A549 (cell line): Measurements from ENCODE around the gene SDC1. TPM values are rescaled to one million over a fixed set of nuclear protein-coding genes. Genes with fewer than 3 reads are reported as not detected.
A peak's percentile ranks its signal among the peaks of the same experiment; 100 is the strongest.

Experiments used
- ATAC-seq, 2 experiments: fragments of 200-7000 bp in 1 of 2; fragments of >200 bp in 1 of 2; cut with Nextera tagmentation in 1 of 2; cut with Tn5 transposase in 1 of 2; 3 replicates each; pipeline versions ENCODE4 v1.8.0 to v1.9.1; 2018 to 2020; ENCODE audit warnings: mild to moderate bottlenecking in 1 of 2, moderate library complexity in 1 of 2
- CTCF ChIA-PET: fragments of 300-600 bp; sonication (Branson Sonifier 250); formaldehyde crosslinking; extraction: SDS; loops from one replicate; lab custom pipeline; 2021; ENCODE audit warnings: antibody characterized with exemption, inconsistent platforms; lab: Yijun Ruan, JAX
- POLR2A ChIA-PET: fragments of 350-600 bp; formaldehyde crosslinking; extraction: SDS; loops from one replicate; lab custom pipeline; 2021; ENCODE audit warnings: antibody characterized with exemption, inconsistent platforms; lab: Yijun Ruan, JAX
- DNase-seq, 2 experiments: peaks; one replicate each; pipeline versions ENCODE4 v3.0.0 to v3.0.0-alpha.2; 2011 to 2016; ENCODE audit warnings: low read depth in 1 of 2, low spot score in 1 of 2
- FAIRE-seq: peaks from 2 replicates; lab custom pipeline; 2011; peaks lifted over from hg19 to GRCh38; lab: Jason Lieb, UNC
- H3K27ac ChIP-seq, 2 experiments: fragments of >200 bp; sonication (Bioruptor Twin); formaldehyde crosslinking; 3 replicates each; pipeline ENCODE4 v1.5.1; 2016 to 2017
- H3K4me1 ChIP-seq: fragments of >200 bp; sonication (Bioruptor Twin); formaldehyde crosslinking; 3 replicates; pipeline ENCODE4 v1.6.1; 2016
- H3K4me2 ChIP-seq: fragments of >200 bp; sonication (Bioruptor Twin); formaldehyde crosslinking; 3 replicates; pipeline ENCODE4 v1.6.1; 2016
- H3K4me3 ChIP-seq: fragments of >200 bp; sonication (Bioruptor Twin); formaldehyde crosslinking; 3 replicates; pipeline ENCODE4 v1.5.1; 2016
- H3K9me3 ChIP-seq: fragments of >200 bp; sonication (Bioruptor Twin); formaldehyde crosslinking; 3 replicates; pipeline ENCODE4 v1.6.1; 2016
- CBX8 ChIP-seq: fragments of 200-600 bp; sonication (generic); IDR thresholded peaks from 2 replicates; pipeline ENCODE4 v1.6.1; 2016
- CHD2 ChIP-seq: fragments of 150-350 bp; IDR thresholded peaks from 2 replicates; pipeline ENCODE4 v1.6.1; 2014; ENCODE audit warnings: low read length; ENCODE audit not compliant: partially characterized antibody
- CHD4 ChIP-seq: fragments of 200-600 bp; sonication (generic); IDR thresholded peaks from 2 replicates; pipeline ENCODE4 v1.6.1; 2016; ENCODE audit warnings: antibody characterized with exemption, mild to moderate bottlenecking, borderline replicate concordance
- EP300 ChIP-seq, 2 experiments: fragments of >200 bp; sonication (Bioruptor Twin); formaldehyde crosslinking; IDR thresholded peaks; 2 replicates in 1 of 2; 3 replicates in 1 of 2; pipeline ENCODE4 v1.6.1; 2016 to 2017
- ESRRA ChIP-seq: fragments of 150-350 bp; IDR thresholded peaks from 2 replicates; pipeline ENCODE4 v1.6.1; 2014; ENCODE audit warnings: mild to moderate bottlenecking, low read length, borderline replicate concordance
- FOXS1 ChIP-seq: fragments of 250-450 bp; sonication (Bioruptor Pico); IDR thresholded peaks from 2 replicates; pipeline ENCODE4 v1.5.0; 2020; ENCODE audit warnings: mild to moderate bottlenecking, moderate library complexity
- GATA3 ChIP-seq: IDR thresholded peaks from 2 replicates; pipeline ENCODE4 v1.6.1; 2012; ENCODE audit warnings: borderline replicate concordance
- HEYL ChIP-seq: fragments of 250-450 bp; sonication (Bioruptor Pico); IDR thresholded peaks from 2 replicates; pipeline ENCODE4 v1.8.0; 2021; ENCODE audit warnings: mild to moderate bottlenecking, moderate library complexity
- JUN ChIP-seq, 2 experiments: fragments of >200 bp; sonication (Bioruptor Twin); formaldehyde crosslinking; IDR thresholded peaks; 2 replicates in 1 of 2; 3 replicates in 1 of 2; pipeline ENCODE4 v1.6.1; 2016 to 2017
- JUNB ChIP-seq: fragments of >200 bp; sonication (Bioruptor Twin); formaldehyde crosslinking; IDR thresholded peaks from 2 replicates; pipeline ENCODE4 v1.6.1; 2016
- KDM5A ChIP-seq: fragments of 200-600 bp; sonication (generic); IDR thresholded peaks from 2 replicates; pipeline ENCODE4 v1.6.1; 2016; ENCODE audit warnings: antibody characterized with exemption, mild to moderate bottlenecking
- MAFK ChIP-seq: fragments of 450-650 bp; IDR thresholded peaks from 2 replicates; pipeline ENCODE4 v1.6.1; 2014; ENCODE audit not compliant: partially characterized antibody
- NFE2L2 ChIP-seq: fragments of 150-350 bp; conservative IDR thresholded peaks from 2 replicates; pipeline ENCODE4 v1.6.1; 2014; ENCODE audit warnings: low read length
- NR3C1 ChIP-seq: fragments of >200 bp; sonication (Bioruptor Twin); formaldehyde crosslinking; IDR thresholded peaks from 3 replicates; pipeline ENCODE4 v1.6.1; 2017
- PBX3 ChIP-seq: IDR thresholded peaks from 2 replicates; pipeline ENCODE4 v1.6.1; 2012
- PHF8 ChIP-seq: fragments of 200-600 bp; sonication (generic); IDR thresholded peaks from 2 replicates; pipeline ENCODE4 v1.6.1; 2016; ENCODE audit warnings: low read depth, mild to moderate bottlenecking, antibody characterized with exemption, moderate library complexity, borderline replicate concordance
- POLR2A ChIP-seq: IDR thresholded peaks from 2 replicates; pipeline ENCODE4 v1.6.1; 2012; ENCODE audit warnings: mild to moderate bottlenecking, low read length
- RARB ChIP-seq: fragments of 250-450 bp; sonication (Bioruptor Pico); IDR thresholded peaks from 2 replicates; pipeline ENCODE4 v1.8.0; 2021; ENCODE audit warnings: mild to moderate bottlenecking, moderate library complexity
- RFX5 ChIP-seq: fragments of 450-650 bp; IDR thresholded peaks from 2 replicates; pipeline ENCODE4 v1.7.1; 2014; ENCODE audit warnings: antibody characterized with exemption, mild to moderate bottlenecking, moderate library complexity
- SMC3 ChIP-seq: fragments of >200 bp; sonication (Bioruptor Twin); formaldehyde crosslinking; IDR thresholded peaks from 3 replicates; pipeline ENCODE4 v1.6.1; 2018; ENCODE audit warnings: inconsistent platforms
- TP53 ChIP-seq: fragments of 250-450 bp; sonication (Bioruptor Pico); IDR thresholded peaks from 2 replicates; pipeline ENCODE4 v1.5.0; 2021; ENCODE audit warnings: mild to moderate bottlenecking, moderate library complexity
- ZC3H11A ChIP-seq: fragments of 450-650 bp; IDR thresholded peaks from 2 replicates; pipeline ENCODE4 v1.6.1; 2014; ENCODE audit warnings: antibody characterized with exemption, mild to moderate bottlenecking
- ZSCAN20 ChIP-seq: fragments of 250-450 bp; sonication (Bioruptor Pico); IDR thresholded peaks from 2 replicates; pipeline ENCODE4 v1.8.0; 2022; ENCODE audit warnings: mild to moderate bottlenecking, moderate library complexity
- WGBS: methylation state at CpG from one replicate; pipeline ENCODE4 v1.1.6; 2017; ENCODE audit errors: missing lambda C conversion rate; 5-methylcytosine and 5-hydroxymethylcytosine counted together
- polyA plus RNA-seq, 4 experiments: library from polyadenylated mRNA; depleted of rRNA in 3 of 4; stranded (reverse); fragments of >200 nt; fragmentation: RNase III in 1 of 4; extraction: RNeasy Plus Mini Kit Qiagen cat#74134 plus additional on column Dnase treatment in 1 of 4; gene quantifications; 2 replicates in 3 of 4; 3 replicates in 1 of 4; pipeline ENCODE4 v1.2.3, GENCODE V29; 2011 to 2017
- TF ChIP-seq, protein P1 (sequence below): IDR thresholded peaks from 2 replicates; pipeline ENCODE4 v1.6.1; 2012
- TF ChIP-seq, protein P2 (sequence below): fragments of 150-350 bp; IDR thresholded peaks from 2 replicates; pipeline ENCODE4 v1.6.1; 2014; ENCODE audit warnings: low read depth, mild to moderate bottlenecking, low read length

SDC1 gene
- polyA plus RNA-seq, 2 of the 4 experiments (the other 2 are of a cell fraction), result 116 to 171 TPM

GRCh38 chr2:20264629-20265028 lies 39.7 kb upstream of the SDC1 start:
- ChIA-PET CTCF (interaction anchor here (1.1 to 1.4 kb wide), 3 partner anchors 17 to 62 kb away, joined by 3 to 6 read pairs (median 4); no protein-coding TSS in a partner anchor), POLR2A (no interaction called here)

DNA sequence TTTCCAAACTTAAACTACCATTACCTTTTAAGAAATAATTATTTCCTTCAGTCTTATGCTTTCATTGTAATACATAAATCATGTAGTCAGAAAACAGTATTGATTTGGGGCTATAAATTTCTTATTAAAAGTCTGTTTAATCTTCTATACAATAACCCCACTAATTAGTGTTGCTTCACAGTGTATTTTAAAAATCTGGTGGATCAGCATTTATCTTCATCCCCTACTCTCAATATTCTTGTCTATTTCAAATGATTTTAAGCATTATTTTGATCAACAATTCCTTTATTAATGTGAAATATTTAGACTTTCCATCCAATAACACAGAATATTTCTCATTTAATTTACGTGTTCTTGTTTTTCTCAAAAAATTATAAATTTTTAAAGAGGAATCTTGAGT lies 32.5 kb upstream of the SDC1 start:
- FAIRE-seq, result no peak
- CTCF ChIA-PET, result interaction anchor here (0.7 to 1.9 kb wide), 2 partner anchors 11 to 20 kb away, joined by 3 to 5 read pairs; no protein-coding TSS in a partner anchor
- no peak overlapping the region for H3K4me2 ChIP-seq
- WGBS, result 92% methylated on average over 1 of the region's 1 CpG
- DNase-seq, result no peak
- no peaks in the 10 kb centered on the region for H3K4me1 ChIP-seq
- H3K4me3 ChIP-seq, result no peak overlapping the region
- POLR2A ChIA-PET, result no interaction called here
- no peak for ATAC-seq
- H3K27ac ChIP-seq, result no peak overlapping the region
- no peak for TF ChIP-seq JUNB
- no peak for TF ChIP-seq HEYL (CRISPR knock-in tag)
- no peak for TF ChIP-seq RFX5
- TF ChIP-seq PHF8, result no peak
- TF ChIP-seq TP53 (CRISPR knock-in tag), result no peak
- TF ChIP-seq CHD4, result no peak
- TF ChIP-seq MAFK, result peak; percentile 48
- no peak for TF ChIP-seq NR3C1
- H3K9me3 ChIP-seq, result no peaks in the 10 kb centered on the region

More at GRCh38 chr2:20264629-20265028, 39.7 kb upstream of the SDC1 start:
- H3K27ac ChIP-seq, result no peak overlapping the region
- WGBS, result 85% methylated on average over 2 of the region's 2 CpGs
- TF ChIP-seq KDM5A (no peak), FOXS1 (CRISPR knock-in tag) (no peak), HEYL (CRISPR knock-in tag) (no peak), PBX3 (no peak), CHD4 (no peak), EP300 (IDR thresholded peaks at IDR 0.05) (no peak), CBX8 (no peak), ESRRA (no peak), NFE2L2 (no peak), RARB (CRISPR knock-in tag) (no peak), GATA3 (no peak)
- TF ChIP-seq, protein P1, sequence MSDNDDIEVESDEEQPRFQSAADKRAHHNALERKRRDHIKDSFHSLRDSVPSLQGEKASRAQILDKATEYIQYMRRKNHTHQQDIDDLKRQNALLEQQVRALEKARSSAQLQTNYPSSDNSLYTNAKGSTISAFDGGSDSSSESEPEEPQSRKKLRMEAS, result no peak
- TF ChIP-seq, protein P2, sequence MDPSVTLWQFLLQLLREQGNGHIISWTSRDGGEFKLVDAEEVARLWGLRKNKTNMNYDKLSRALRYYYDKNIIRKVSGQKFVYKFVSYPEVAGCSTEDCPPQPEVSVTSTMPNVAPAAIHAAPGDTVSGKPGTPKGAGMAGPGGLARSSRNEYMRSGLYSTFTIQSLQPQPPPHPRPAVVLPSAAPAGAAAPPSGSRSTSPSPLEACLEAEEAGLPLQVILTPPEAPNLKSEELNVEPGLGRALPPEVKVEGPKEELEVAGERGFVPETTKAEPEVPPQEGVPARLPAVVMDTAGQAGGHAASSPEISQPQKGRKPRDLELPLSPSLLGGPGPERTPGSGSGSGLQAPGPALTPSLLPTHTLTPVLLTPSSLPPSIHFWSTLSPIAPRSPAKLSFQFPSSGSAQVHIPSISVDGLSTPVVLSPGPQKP, result no peak
- H3K4me1 ChIP-seq, result no peaks in the 10 kb centered on the region
- no peak overlapping the region for H3K4me3 ChIP-seq
- FAIRE-seq (no peak), ATAC-seq (peak in 1 of 2 experiments; percentile 23; a peak in 2 of 6 replicates), DNase-seq (no peak)
- H3K4me2 ChIP-seq, result no peak overlapping the region
- no peaks in the 10 kb centered on the region for H3K9me3 ChIP-seq

GRCh38 chr2:20254731-20255130 lies 29.8 kb upstream of the SDC1 start:
- H3K4me3 ChIP-seq, result no peak overlapping the region
- H3K9me3 ChIP-seq, result no peaks in the 10 kb centered on the region
- WGBS, result 93% methylated on average over 4 of the region's 4 CpGs
- ChIA-PET POLR2A (no interaction called here), CTCF (interaction anchor here (2.3 kb wide), 1 partner anchor 29 kb away, joined by 7 read pairs; the partner anchor contains the start of gene SDC1)
- DNase-seq (no peak), ATAC-seq (no peak), FAIRE-seq (no peak)
- TF ChIP-seq, protein P2, result no peak
- no peak for TF ChIP-seq ZSCAN20 (CRISPR knock-in tag)
- TF ChIP-seq CHD2, result no peak
- TF ChIP-seq JUN (IDR thresholded peaks at IDR 0.05), result no peak
- TF ChIP-seq, protein P1, result no peak
- TF ChIP-seq PBX3, result no peak
- TF ChIP-seq SMC3, result no peak
- no peak for TF ChIP-seq POLR2A
- TF ChIP-seq ZC3H11A, result no peak
- H3K27ac ChIP-seq, result no peak overlapping the region
- H3K4me1 ChIP-seq, result no peaks in the 10 kb centered on the region
- no peak overlapping the region for H3K4me2 ChIP-seq
